Keratinocyte (primary cell): ENCODE results near the gene PRUNE1. TPM values are rescaled to one million over a fixed set of nuclear protein-coding genes. Genes with fewer than 3 reads are reported as not detected.
A peak's percentile ranks its signal among the peaks of the same experiment; 100 is the strongest.

Experiments
- DNase-seq: peaks from one replicate; pipeline ENCODE4 v3.0.0-alpha.2; 2011; ENCODE audit warnings: low read depth, missing footprints, low spot score
- FAIRE-seq: peaks from 2 replicates; lab custom pipeline; 2011; peaks lifted over from hg19 to GRCh38; lab: Jason Lieb, UNC
- H2AFZ ChIP-seq: 2 replicates; pipeline ENCODE4 v1.6.0; 2012; ENCODE audit warnings: low read length, control low read depth, inconsistent platforms; ENCODE audit not compliant: control insufficient read depth
- H3K27ac ChIP-seq: 2 replicates; pipeline ENCODE4 v1.5.1; 2011; ENCODE audit warnings: low read length; ENCODE audit not compliant: control insufficient read depth, insufficient read depth
- H3K27me3 ChIP-seq: 3 replicates; pipeline ENCODE4 v1.6.0; 2011; ENCODE audit warnings: low read length; ENCODE audit not compliant: control insufficient read depth, insufficient read depth; ENCODE audit errors: extremely low read depth
- H3K36me3 ChIP-seq, 2 experiments: 2 replicates in 1 of 2; 3 replicates in 1 of 2; pipeline ENCODE4 v1.5.1; 2011; ENCODE audit warnings: low read length in 2 of 2, mild to moderate bottlenecking in 1 of 2; ENCODE audit not compliant: control insufficient read depth in 2 of 2, insufficient read depth in 2 of 2; ENCODE audit errors: extremely low read depth in 1 of 2
- H3K4me1 ChIP-seq: 3 replicates; pipeline ENCODE4 v1.5.1; 2011; ENCODE audit warnings: low read length; ENCODE audit not compliant: control insufficient read depth, insufficient read depth; ENCODE audit errors: extremely low read depth
- H3K4me2 ChIP-seq: 3 replicates; pipeline ENCODE4 v1.6.0; 2011; ENCODE audit warnings: low read depth, low read length; ENCODE audit not compliant: control insufficient read depth, insufficient read depth; ENCODE audit errors: extremely low read depth
- H3K4me3 ChIP-seq, 3 experiments: fragments of 200-600 bp in 1 of 3; sonication (generic) in 1 of 3; 2 replicates in 2 of 3; 3 replicates in 1 of 3; pipeline ENCODE4 v1.5.1; 2011 to 2016; ENCODE audit warnings: low read length in 3 of 3, mild to moderate bottlenecking in 3 of 3, control low read depth in 2 of 3, inconsistent platforms in 1 of 3, low read depth in 1 of 3, mixed read lengths in 1 of 3, mixed run types in 1 of 3, moderate library complexity in 1 of 3; ENCODE audit not compliant: control insufficient read depth in 2 of 3, insufficient read depth in 2 of 3; ENCODE audit errors: extremely low read depth in 1 of 3
- H3K79me2 ChIP-seq: 2 replicates; pipeline ENCODE4 v1.6.0; 2012; ENCODE audit warnings: low read length; ENCODE audit not compliant: control insufficient read depth, insufficient read depth
- H3K9ac ChIP-seq: 3 replicates; pipeline ENCODE4 v1.6.0; 2011; ENCODE audit warnings: low read length; ENCODE audit not compliant: control insufficient read depth, insufficient read depth; ENCODE audit errors: extremely low read depth
- H3K9me1 ChIP-seq: 3 replicates; pipeline ENCODE4 v1.6.0; 2011; ENCODE audit warnings: low read length; ENCODE audit not compliant: control insufficient read depth, insufficient read depth; ENCODE audit errors: extremely low read depth
- H3K9me3 ChIP-seq: 2 replicates; pipeline ENCODE4 v1.5.1; 2012; ENCODE audit warnings: low read depth, low read length; ENCODE audit not compliant: control insufficient read depth
- H4K20me1 ChIP-seq: 3 replicates; pipeline ENCODE4 v1.6.0; 2011; ENCODE audit warnings: low read length; ENCODE audit not compliant: control insufficient read depth, insufficient read depth; ENCODE audit errors: extremely low read depth
- CTCF ChIP-seq, 3 experiments: IDR thresholded peaks in 1 of 3; conservative IDR thresholded peaks in 1 of 3; optimal IDR thresholded peaks in 1 of 3; 2 replicates in 2 of 3; 3 replicates in 1 of 3; pipeline versions ENCODE3 to v1.5.1; 2011; ENCODE audit warnings: low read length in 3 of 3, mild to moderate bottlenecking in 3 of 3, moderate library complexity in 2 of 3, control low read depth in 1 of 3, inconsistent platforms in 1 of 3; ENCODE audit not compliant: insufficient read depth in 2 of 3; ENCODE audit errors: extremely low read depth in 1 of 3
- EZH2 ChIP-seq: IDR thresholded peaks from one replicate; pipeline ENCODE4 v1.6.1; 2012; ENCODE audit warnings: inconsistent platforms, mild to moderate bottlenecking, low read length, moderate library complexity
- dilution Hi-C: fragments of 300-500 bp; cut with MboI; formaldehyde crosslinking; loops from one replicate; pipeline ENCODE4 v1.7.0; 2020; ENCODE audit warnings: low sequenced_read_pairs; ENCODE audit not compliant: extremely low pct_ligation_motif_present
- polyA plus RNA-seq, 5 experiments: library from polyadenylated mRNA; depleted of rRNA in 3 of 5; stranded (reverse) in 3 of 5; stranded (forward) in 1 of 5; unstranded in 1 of 5; fragments of >200 nt; gene quantifications; 1 replicate in 1 of 5; 2 replicates in 3 of 5; 3 replicates in 1 of 5; pipeline versions ENCODE4 v1.2.1 to v1.2.3, GENCODE V29; 2011 to 2012; ENCODE audit warnings: missing spikeins in 2 of 5, low read depth in 1 of 5, low replicate concordance in 1 of 5

Gene PRUNE1
- polyA plus RNA-seq, 1 donor (not counting 4 experiments of a cell fraction or from before 2014, with no cell fraction given), result 15.4 TPM

DNA sequence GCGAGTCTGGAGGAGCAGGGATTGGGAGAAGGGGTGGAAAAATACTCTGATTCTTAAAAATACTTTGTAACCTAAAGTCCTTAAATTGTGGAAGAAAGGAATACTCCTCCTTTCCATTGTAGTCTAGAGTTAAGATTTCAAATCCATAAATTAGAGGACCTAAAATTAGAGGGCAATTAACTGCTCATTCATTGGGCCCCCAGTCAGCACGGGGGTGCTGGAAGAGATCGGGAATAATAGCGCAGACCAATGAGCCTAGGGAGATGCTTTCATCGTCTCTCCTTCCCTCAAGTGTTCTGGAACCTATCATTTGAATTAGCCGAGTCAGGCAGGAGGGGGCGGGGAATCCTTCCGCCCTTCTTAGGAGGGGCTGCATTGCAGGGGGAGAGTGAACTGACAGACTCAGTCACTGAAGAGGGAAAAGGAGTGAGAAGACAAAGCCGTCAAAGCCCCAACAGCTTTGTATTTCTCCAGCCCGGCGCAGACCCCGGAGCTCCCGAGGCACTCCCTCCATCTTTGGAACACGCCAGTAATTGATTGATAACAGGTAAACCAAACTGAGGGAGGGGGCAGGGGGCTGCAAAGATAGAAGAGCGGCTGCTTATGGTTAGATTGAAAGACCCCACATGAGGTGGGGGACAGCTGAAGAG is 51.9 kb downstream of the PRUNE1 start, which contains the start of gene MLLT11:
TSS of gene MLLT11 (plus strand) at position 391 of the 650 bp plus-strand sequence. CDS start 6,828 bp downstream, outside the sequence.
- dilution Hi-C loops, result no loop called here
- no peak for FAIRE-seq
- Histone ChIP-seq H2AFZ (peak within 1 kb of the TSS; percentile 90), H3K4me2 (peak within 1 kb of the TSS; percentile 100), H3K4me3 (peak within 1 kb of the TSS; percentile 95 to 100 (median 99)), H3K9me1 (peaks cover 15% of the 10 kb centered on the region), H3K27ac (peak within 1 kb of the TSS; percentile 94), H3K79me2 (peaks cover 60% of the 10 kb centered on the region), H3K9ac (peak within 1 kb of the TSS; percentile 94), H3K9me3 (no peaks in the 10 kb centered on the region), H4K20me1 (peaks cover 25% of the 10 kb centered on the region), H3K36me3 (peaks cover 19 to 29% of the 10 kb centered on the region in 2 experiments), H3K27me3 (no peaks in the 10 kb centered on the region), H3K4me1 (peaks cover 58% of the 10 kb centered on the region)
- no peak for TF ChIP-seq EZH2
- no peak for TF ChIP-seq CTCF (optimal IDR thresholded peaks at IDR 0.05 in 1 of 3, IDR thresholded peaks at IDR 0.05 in 1 of 3, conservative IDR thresholded peaks at IDR 0.05 in 1 of 3; ENCODE audit: extremely low read depth in 1 of 3, insufficient read depth in 2 of 3, low read length in 3 of 3)
- DNase-seq, result no peak

DNA sequence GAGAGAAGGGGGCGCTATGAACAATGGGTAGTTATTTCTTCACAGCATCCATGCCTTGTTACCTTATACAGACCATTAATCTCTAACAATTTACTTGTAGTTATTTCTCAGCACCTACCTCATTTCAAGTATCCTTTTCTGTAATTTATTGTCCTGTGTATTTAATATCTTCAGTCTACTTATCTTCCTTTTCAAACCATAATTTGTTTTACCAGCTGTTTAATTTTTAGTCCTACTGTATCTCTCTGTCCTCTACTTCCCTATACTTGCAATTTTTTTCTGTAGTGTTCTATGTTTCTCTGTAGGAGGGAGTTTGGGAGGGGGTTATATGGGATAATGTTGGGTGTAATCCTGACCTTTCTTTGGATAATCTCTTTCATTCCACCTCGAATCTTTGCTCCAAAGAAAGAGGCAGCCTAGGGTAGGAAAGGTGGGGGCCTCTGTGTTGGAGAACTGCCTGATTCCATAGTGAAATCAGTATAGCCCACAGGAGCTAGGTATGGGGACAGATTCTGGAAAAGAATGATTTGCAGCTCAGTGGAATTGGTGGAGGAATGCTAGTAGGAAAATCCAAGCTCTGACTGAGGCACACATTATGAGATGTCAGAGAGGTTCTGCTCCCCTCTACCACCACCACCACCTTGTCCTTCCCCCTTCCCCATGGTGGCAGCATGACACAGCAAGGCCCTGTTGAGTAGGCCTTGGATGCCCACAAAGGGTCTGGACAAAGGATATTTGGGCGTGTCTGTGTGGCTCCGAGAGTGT is 52.6 kb downstream of the PRUNE1 start:
- H2AFZ ChIP-seq, result peak overlapping the region; percentile 90
- peaks cover 13% of the 10 kb centered on the region for H3K9me1 ChIP-seq
- H3K9me3 ChIP-seq, result no peaks in the 10 kb centered on the region
- DNase-seq (no peak), FAIRE-seq (no peak)
- peaks cover 13 to 22% of the 10 kb centered on the region in 2 experiments for H3K36me3 ChIP-seq
- peak overlapping the region; percentile 94 for H3K9ac ChIP-seq
- peak overlapping the region; percentile 95 to 100 (median 99) for H3K4me3 ChIP-seq
- peaks cover 51% of the 10 kb centered on the region for H3K4me1 ChIP-seq
- H3K4me2 ChIP-seq, result peak overlapping the region; percentile 100
- peak overlapping the region; percentile 94 for H3K27ac ChIP-seq
- H3K27me3 ChIP-seq, result no peaks in the 10 kb centered on the region
- peaks cover 21% of the 10 kb centered on the region for H4K20me1 ChIP-seq
- TF ChIP-seq EZH2 (no peak), CTCF (optimal IDR thresholded peaks at IDR 0.05 in 1 of 3, IDR thresholded peaks at IDR 0.05 in 1 of 3, conservative IDR thresholded peaks at IDR 0.05 in 1 of 3; ENCODE audit: extremely low read depth in 1 of 3, insufficient read depth in 2 of 3, low read length in 3 of 3) (peak in 1 of 3 experiments; percentile 16)
- H3K79me2 ChIP-seq, result peaks cover 53% of the 10 kb centered on the region
- dilution Hi-C loops, result no loop called here
